GM20000 (cell line): ENCODE results near the gene SLX4IP.

ENCODE experiments used
- DNase-seq: peaks from one replicate; pipeline ENCODE4 v3.0.0; 2012; ENCODE audit warnings: low spot score
- CTCF ChIP-seq: IDR thresholded peaks from 2 replicates; pipeline ENCODE4 v1.5.1; 2012; ENCODE audit warnings: mild to moderate bottlenecking, control low read depth; ENCODE audit errors: extremely low read depth, missing control alignments

The SLX4IP gene

GRCh38 chr20:10438217-10438616 lies 3.1 kb downstream of the SLX4IP start:
- TF ChIP-seq CTCF, result no peak
- DNase-seq, result no peak

- no peak for DNase-seq
- TF ChIP-seq CTCF, result no peak
Observed at GRCh38 chr20:10443936-10444335, 8.8 kb downstream of the SLX4IP start.

- no peak for TF ChIP-seq CTCF
- DNase-seq, result no peak
Observed at GRCh38 chr20:10445758-10446157, 10.7 kb downstream of the SLX4IP start.

- peak; percentile 70 for DNase-seq
- no peak for TF ChIP-seq CTCF
Observed at GRCh38 chr20:10447028-10447427, 11.9 kb downstream of the SLX4IP start.

GRCh38 chr20:10448270-10449156 lies 13.4 kb downstream of the SLX4IP start:
- no peak for DNase-seq
- TF ChIP-seq CTCF, result no peak

GRCh38 chr20:10449270-10449669 lies 14.2 kb downstream of the SLX4IP start:
- TF ChIP-seq CTCF, result no peak
- DNase-seq, result no peak

- DNase-seq, result peak; percentile 42
- TF ChIP-seq CTCF, result no peak
Observed at GRCh38 chr20:10453241-10453640, 18.1 kb downstream of the SLX4IP start.
